IMR-90 (cell line): Measurements from ENCODE around the gene MYL11.

Experiments
- CEBPB ChIP-seq: IDR thresholded peaks from 2 replicates; pipeline ENCODE4 v1.6.1; 2012; ENCODE audit warnings: low read depth, low read length, improper control_type of control experiment
- CTCF ChIP-seq: conservative IDR thresholded peaks from 2 replicates; pipeline ENCODE4 v1.5.1; 2012; ENCODE audit warnings: mild to moderate bottlenecking, low read depth, low read length, improper control_type of control experiment
- FOS ChIP-seq: fragments of 150-350 bp; IDR thresholded peaks from 2 replicates; pipeline ENCODE4 v1.6.1; 2016; ENCODE audit warnings: low read depth, low read length
- MAFK ChIP-seq: IDR thresholded peaks from 2 replicates; pipeline ENCODE4 v1.6.1; 2012; ENCODE audit warnings: low read depth, low read length, improper control_type of control experiment
- MXI1 ChIP-seq: IDR thresholded peaks from 2 replicates; pipeline ENCODE4 v1.6.1; 2012; ENCODE audit warnings: low read depth, mild to moderate bottlenecking, low read length, moderate library complexity, borderline replicate concordance
- NFE2L2 ChIP-seq: fragments of 150-350 bp; IDR thresholded peaks from 2 replicates; pipeline ENCODE4 v1.6.1; 2016; ENCODE audit warnings: low read depth, mild to moderate bottlenecking, low read length
- POLR2A ChIP-seq: IDR thresholded peaks from 2 replicates; pipeline ENCODE4 v1.6.1; 2012; ENCODE audit warnings: mild to moderate bottlenecking, low read depth, low read length
- RCOR1 ChIP-seq: IDR thresholded peaks from 2 replicates; pipeline ENCODE4 v1.6.1; 2012; ENCODE audit warnings: mild to moderate bottlenecking, low read length, improper control_type of control experiment; ENCODE audit not compliant: insufficient replicate concordance
- RFX5 ChIP-seq: IDR thresholded peaks from 2 replicates; pipeline ENCODE4 v1.8.0; 2012; ENCODE audit warnings: low read depth, mild to moderate bottlenecking, low read length, moderate library complexity
- SMC3 ChIP-seq: fragments of 150-350 bp; IDR thresholded peaks from 2 replicates; pipeline ENCODE4 v1.6.1; 2016; ENCODE audit warnings: low read depth, mild to moderate bottlenecking, antibody characterized with exemption, low read length, moderate library complexity
- USF2 ChIP-seq: fragments of 150-350 bp; IDR thresholded peaks from 2 replicates; pipeline ENCODE4 v1.6.1; 2017; ENCODE audit warnings: mild to moderate bottlenecking, antibody characterized with exemption, low read length, low read depth

- TF ChIP-seq SMC3: no peak
- no peak for TF ChIP-seq RFX5
- no peak for TF ChIP-seq CTCF
- no peak for TF ChIP-seq RCOR1
- no peak for TF ChIP-seq MXI1
- TF ChIP-seq MAFK: no peak
- TF ChIP-seq POLR2A: no peak
- no peak for TF ChIP-seq USF2
- TF ChIP-seq CEBPB: no peak
- TF ChIP-seq NFE2L2: no peak
- TF ChIP-seq FOS: no peak
Measured at GRCh38 chr16:30346286-30346685, 28.3 kb upstream of the MYL11 start.
